ENCODE data around the gene NHLRC4.

DNA sequence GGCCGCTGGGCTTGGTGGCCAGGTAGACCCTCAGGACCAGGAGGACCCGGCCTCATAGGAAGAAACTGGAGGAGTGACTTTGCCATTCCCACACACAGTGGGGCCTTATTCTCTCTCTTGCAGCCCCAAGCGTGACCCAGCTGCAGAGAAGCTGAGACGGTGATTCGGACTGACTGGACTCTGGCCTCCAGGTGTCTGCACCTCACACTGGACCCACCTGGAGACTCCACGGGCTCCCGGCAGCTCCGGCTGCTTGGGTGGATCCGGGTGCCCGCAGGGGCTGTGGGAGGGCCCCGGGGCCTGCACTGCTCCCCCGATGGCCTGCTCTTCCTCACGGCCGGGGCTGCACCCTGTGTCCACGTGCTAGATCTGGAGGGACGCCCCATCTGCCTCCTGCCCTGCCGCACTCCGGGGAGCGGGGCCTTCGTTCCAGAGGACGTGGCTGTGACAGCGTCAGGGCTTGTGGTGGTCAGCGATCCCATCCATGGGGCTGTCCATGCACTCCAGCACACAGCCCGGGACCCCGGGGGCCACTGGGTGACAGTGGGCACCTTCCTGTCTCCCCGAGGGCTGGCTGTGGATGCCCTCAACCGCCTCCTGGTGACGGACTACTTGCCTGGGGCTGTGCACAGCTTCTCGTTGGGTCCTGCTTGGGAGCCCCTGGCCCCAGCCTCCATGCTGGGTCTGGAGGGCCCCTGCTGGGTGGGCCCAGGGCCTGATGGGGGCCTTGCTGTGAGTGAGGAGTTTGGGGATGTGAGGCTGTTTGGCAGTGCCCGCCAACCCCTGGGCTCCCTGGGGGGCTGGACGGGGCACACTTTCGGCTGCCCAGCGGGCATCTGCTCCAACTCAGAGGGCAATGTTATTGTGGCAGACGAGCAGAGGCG lies 810 bp downstream of the NHLRC4 start:
- TF ChIP-seq, protein P1, sequence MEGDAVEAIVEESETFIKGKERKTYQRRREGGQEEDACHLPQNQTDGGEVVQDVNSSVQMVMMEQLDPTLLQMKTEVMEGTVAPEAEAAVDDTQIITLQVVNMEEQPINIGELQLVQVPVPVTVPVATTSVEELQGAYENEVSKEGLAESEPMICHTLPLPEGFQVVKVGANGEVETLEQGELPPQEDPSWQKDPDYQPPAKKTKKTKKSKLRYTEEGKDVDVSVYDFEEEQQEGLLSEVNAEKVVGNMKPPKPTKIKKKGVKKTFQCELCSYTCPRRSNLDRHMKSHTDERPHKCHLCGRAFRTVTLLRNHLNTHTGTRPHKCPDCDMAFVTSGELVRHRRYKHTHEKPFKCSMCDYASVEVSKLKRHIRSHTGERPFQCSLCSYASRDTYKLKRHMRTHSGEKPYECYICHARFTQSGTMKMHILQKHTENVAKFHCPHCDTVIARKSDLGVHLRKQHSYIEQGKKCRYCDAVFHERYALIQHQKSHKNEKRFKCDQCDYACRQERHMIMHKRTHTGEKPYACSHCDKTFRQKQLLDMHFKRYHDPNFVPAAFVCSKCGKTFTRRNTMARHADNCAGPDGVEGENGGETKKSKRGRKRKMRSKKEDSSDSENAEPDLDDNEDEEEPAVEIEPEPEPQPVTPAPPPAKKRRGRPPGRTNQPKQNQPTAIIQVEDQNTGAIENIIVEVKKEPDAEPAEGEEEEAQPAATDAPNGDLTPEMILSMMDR (IDR thresholded peaks at IDR 0.05): no peak
- no peak for TF ChIP-seq POLR2A (IDR thresholded peaks at IDR 0.05)

Measured in body of pancreas (tissue), 4 donors.